ENCODE measurements around the gene CDKN2C. TPM values are rescaled to one million over a fixed set of nuclear protein-coding genes. Genes with fewer than 3 reads are reported as not detected.

CDKN2C gene
- total RNA-seq, 2 experiments from 2014 or later: 18.4 to 20.7 TPM

GRCh38 chr1:50981741-50982140, 11.7 kb downstream of the CDKN2C start:
- intact Hi-C loops (cut with micrococcal nuclease): no loop called here
- ChIA-PET CTCF (interaction anchor here (1.0 kb wide), 1 partner anchor 210 kb away, joined by 3 read pairs; no protein-coding TSS in a partner anchor), POLR2A (no interaction called here)
- no peak for ATAC-seq
- Mint-ChIP-seq H3K27me3 (peaks cover 10% of the 10 kb centered on the region), H3K9me3 (no peaks in the 10 kb centered on the region), H3K27ac (no peak overlapping the region), H3K36me3 (ENCODE audit: low read depth) (no peaks in the 10 kb centered on the region), H3K4me3 (no peak overlapping the region), H3K4me1 (ENCODE audit: low read depth) (peaks cover 13% of the 10 kb centered on the region)
- TF ChIP-seq, protein P1, sequence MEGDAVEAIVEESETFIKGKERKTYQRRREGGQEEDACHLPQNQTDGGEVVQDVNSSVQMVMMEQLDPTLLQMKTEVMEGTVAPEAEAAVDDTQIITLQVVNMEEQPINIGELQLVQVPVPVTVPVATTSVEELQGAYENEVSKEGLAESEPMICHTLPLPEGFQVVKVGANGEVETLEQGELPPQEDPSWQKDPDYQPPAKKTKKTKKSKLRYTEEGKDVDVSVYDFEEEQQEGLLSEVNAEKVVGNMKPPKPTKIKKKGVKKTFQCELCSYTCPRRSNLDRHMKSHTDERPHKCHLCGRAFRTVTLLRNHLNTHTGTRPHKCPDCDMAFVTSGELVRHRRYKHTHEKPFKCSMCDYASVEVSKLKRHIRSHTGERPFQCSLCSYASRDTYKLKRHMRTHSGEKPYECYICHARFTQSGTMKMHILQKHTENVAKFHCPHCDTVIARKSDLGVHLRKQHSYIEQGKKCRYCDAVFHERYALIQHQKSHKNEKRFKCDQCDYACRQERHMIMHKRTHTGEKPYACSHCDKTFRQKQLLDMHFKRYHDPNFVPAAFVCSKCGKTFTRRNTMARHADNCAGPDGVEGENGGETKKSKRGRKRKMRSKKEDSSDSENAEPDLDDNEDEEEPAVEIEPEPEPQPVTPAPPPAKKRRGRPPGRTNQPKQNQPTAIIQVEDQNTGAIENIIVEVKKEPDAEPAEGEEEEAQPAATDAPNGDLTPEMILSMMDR (IDR thresholded peaks at IDR 0.05): no peak
- DNase-seq: no peak

GRCh38 chr1:50982611-50983010, 12.6 kb downstream of the CDKN2C start:
- H3K9me3 Mint-ChIP-seq: no peaks in the 10 kb centered on the region
- POLR2A ChIA-PET: no interaction called here
- ATAC-seq: no peak
- peaks cover 8% of the 10 kb centered on the region for H3K27me3 Mint-ChIP-seq
- peaks cover 11% of the 10 kb centered on the region for H3K4me1 Mint-ChIP-seq (ENCODE audit: low read depth)
- H3K36me3 Mint-ChIP-seq (ENCODE audit: low read depth): no peaks in the 10 kb centered on the region
- intact Hi-C loops (cut with micrococcal nuclease): no loop called here
- CTCF ChIA-PET: interaction anchor here (1.0 kb wide), 1 partner anchor 209 kb away, joined by 3 read pairs; no protein-coding TSS in a partner anchor
- no peak for DNase-seq
- H3K4me3 Mint-ChIP-seq: no peak overlapping the region
- H3K27ac Mint-ChIP-seq: no peak overlapping the region
- TF ChIP-seq, protein P1 (IDR thresholded peaks at IDR 0.05): no peak

GRCh38 chr1:50983219-50983802, 13.3 kb downstream of the CDKN2C start:
- POLR2A ChIA-PET: no interaction called here
- DNase-seq: no peak
- TF ChIP-seq, protein P1 (IDR thresholded peaks at IDR 0.05): no peak
- Mint-ChIP-seq H3K27ac (no peak overlapping the region), H3K27me3 (peaks cover 8% of the 10 kb centered on the region), H3K4me3 (no peak overlapping the region), H3K36me3 (ENCODE audit: low read depth) (no peaks in the 10 kb centered on the region), H3K4me1 (ENCODE audit: low read depth) (peaks cover 11% of the 10 kb centered on the region), H3K9me3 (no peaks in the 10 kb centered on the region)
- CTCF ChIA-PET: no interaction called here
- no peak for ATAC-seq
- intact Hi-C loops (cut with micrococcal nuclease): no loop called here

- ChIA-PET POLR2A (no interaction called here), CTCF (no interaction called here)
- DNase-seq: no peak
- intact Hi-C loops (cut with micrococcal nuclease): no loop called here
- H3K27ac Mint-ChIP-seq: no peak overlapping the region
- TF ChIP-seq, protein P1 (IDR thresholded peaks at IDR 0.05): no peak
- no peaks in the 10 kb centered on the region for H3K27me3 Mint-ChIP-seq
- H3K4me3 Mint-ChIP-seq: no peak overlapping the region
- H3K4me1 Mint-ChIP-seq (ENCODE audit: low read depth): no peaks in the 10 kb centered on the region
- no peaks in the 10 kb centered on the region for H3K36me3 Mint-ChIP-seq (ENCODE audit: low read depth)
- no peak for ATAC-seq
- H3K9me3 Mint-ChIP-seq: no peaks in the 10 kb centered on the region
Measured at GRCh38 chr1:50985094-50985493, 15.0 kb downstream of the CDKN2C start.

GRCh38 chr1:50986653-50987052, 16.6 kb downstream of the CDKN2C start:
- ChIA-PET CTCF (no interaction called here), POLR2A (no interaction called here)
- TF ChIP-seq, protein P1 (IDR thresholded peaks at IDR 0.05): no peak
- Mint-ChIP-seq H3K36me3 (ENCODE audit: low read depth) (no peaks in the 10 kb centered on the region), H3K27me3 (no peaks in the 10 kb centered on the region), H3K27ac (no peak overlapping the region), H3K9me3 (no peaks in the 10 kb centered on the region), H3K4me1 (ENCODE audit: low read depth) (no peaks in the 10 kb centered on the region), H3K4me3 (no peak overlapping the region)
- intact Hi-C loops (cut with micrococcal nuclease): no loop called here
- ATAC-seq (no peak), DNase-seq (no peak)
